ENCODE measurements around the gene NTRK2. TPM values are rescaled to one million over a fixed set of nuclear protein-coding genes. Genes with fewer than 3 reads are reported as not detected.
A peak's percentile ranks its signal among the peaks of the same experiment; 100 is the strongest.

NTRK2 gene
- polyA plus RNA-seq, 5 donors = 0.81 to 2.7 (median 1.6) TPM

DNA sequence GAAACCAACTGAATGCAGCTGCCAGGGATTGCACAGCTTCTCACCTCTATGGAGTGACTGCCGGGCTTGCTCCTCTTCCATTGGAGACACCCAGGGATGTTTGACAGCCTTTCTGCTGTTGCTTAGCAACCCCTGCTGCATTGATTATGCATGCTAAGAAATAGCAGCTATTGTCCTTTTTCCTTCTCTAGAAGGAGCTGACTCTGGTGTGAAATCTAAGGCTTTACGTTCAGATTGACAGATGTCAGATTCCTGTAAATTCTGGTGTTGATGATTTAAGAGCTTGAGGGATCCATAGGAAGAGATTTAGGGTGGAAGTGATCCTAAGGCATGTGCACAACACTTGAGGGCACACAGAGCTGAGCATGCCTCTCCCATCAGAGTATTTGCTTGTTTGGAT, 267.7 kb downstream of the NTRK2 start:
- DNase-seq = no peak

DNA sequence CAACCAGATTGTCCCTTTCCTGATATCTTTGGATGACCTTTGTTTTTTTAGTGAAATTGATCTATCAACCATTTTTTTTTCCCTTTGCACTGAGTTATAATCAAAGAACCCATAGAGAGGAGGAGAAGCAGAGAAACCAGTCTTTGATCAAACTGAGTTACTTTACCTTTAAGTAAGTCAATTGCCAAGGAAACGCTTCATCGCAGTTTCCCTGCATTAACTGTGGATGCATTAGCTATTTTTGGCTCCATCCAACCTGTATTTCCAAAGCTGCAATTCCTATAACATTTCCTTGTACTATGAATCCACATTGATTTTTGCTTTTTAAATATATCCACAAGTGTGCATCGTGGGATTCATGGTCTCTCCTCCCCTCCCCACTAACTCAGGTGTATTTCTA, 268.1 kb downstream of the NTRK2 start:
- DNase-seq = no peak

DNA sequence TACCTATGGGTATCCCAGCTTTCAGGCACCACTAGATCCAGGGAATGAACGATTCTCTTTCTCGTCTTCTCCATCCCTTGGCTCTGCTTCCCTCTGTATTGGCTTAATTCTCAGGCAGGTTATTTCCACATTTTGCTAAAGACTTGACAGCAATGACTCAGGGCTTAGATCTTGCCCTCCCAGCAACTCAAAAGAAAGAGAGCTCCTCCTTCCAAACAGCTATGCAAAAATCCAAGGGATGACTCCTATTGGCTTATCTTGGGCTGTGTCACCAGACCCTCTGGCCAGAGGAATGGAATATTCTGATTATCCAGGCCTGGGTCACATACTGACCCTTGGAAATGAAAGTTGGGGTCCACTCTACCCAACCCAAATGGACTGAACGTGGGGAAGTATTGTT, 270.2 kb downstream of the NTRK2 start:
- no peak for DNase-seq

DNA sequence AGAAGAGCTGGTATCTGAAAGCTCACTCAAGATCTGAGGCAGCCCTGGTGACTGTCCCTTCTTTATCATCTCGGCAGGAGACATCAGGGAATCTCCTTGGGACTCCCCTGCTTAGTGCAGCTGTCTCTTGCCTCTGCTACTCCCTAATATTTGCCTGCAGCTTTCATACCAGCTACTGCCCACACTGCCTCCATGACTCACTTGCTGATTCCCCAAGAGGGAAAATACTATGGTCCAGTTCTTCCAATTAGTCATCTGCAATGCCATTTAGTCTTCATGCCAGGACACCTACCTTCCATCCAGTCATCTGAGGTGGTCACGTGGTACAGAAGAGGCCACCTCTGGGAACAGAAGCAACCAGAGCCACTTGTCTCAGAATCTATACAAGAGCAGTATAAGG, 270.8 kb downstream of the NTRK2 start:
- DNase-seq = no peak

DNA sequence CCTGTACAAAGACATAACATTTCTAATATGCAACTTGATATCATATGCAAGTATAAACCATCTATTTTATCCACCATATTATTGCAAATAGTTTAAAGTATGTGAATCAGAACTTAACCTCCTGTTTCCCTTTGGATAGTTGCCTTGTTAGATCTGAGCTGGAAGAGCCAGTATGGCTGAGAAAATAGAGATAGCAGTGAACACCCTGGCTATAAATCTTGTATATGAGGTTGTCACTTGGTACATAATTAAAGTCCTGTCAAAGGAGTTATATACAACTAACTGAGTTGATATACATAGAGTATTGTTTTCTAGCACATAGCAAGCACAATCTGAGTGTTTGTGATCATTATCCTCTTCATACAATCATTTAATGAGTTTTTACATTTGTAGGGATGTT, 272.3 kb downstream of the NTRK2 start:
- no peak for DNase-seq

DNA sequence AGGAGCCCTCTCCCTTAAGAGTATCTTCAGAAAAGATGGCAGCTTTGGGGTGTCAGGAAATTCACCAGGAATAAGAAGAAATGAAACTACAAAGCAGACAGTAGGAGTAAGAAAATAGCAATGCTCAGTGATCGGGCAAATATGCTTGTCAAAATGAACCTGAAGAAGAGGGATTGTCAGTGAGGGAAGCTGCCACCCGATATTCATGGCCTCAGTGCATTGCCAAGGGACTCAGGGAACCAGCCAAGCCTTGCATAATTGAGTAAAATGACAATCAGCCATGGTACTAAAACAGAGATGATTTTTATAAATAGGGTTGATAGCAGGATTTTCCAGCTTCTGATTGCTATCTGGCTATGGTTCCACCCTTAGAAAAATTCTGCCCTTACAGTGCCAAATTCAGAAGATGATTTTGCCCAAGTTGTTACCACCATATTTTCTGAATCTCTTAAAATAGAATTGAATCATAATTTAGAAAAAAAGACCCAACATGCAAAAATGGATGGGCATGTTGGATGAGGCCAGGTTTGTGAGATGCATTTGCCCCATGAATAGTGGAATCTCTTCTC, 274.0 kb downstream of the NTRK2 start:
- no peak for DNase-seq

DNA sequence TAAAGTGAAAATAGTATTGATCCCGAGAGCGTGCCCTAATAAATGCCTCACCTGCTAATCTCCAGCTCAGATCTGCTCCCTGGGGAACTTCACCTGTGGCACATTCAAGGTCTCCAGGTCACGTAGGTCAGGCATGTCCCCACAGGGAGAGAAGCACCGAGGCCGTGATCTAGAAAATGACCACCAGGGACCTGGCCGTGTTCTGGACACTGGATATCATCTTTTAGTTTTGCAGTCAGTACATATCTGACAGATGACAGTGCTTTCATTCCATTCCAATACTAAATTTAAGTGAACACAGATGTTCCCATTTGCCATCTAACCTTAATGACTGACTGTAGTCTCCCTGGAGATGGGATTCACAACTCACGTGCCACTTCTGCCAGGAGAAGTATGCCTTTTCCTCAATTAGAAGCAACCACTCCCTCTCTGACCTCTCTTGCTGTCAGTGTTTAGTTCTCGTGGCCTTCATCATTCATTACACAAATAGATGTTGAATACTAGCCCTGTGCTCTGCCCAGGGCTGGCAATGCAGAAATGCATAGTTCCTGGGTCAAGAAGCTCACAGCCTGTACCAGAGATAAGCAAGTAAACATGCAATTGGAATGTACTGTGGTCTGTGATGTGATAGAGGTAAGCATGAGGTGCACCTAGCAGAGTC, 276.5 kb downstream of the NTRK2 start:
- DNase-seq = no peak

DNA sequence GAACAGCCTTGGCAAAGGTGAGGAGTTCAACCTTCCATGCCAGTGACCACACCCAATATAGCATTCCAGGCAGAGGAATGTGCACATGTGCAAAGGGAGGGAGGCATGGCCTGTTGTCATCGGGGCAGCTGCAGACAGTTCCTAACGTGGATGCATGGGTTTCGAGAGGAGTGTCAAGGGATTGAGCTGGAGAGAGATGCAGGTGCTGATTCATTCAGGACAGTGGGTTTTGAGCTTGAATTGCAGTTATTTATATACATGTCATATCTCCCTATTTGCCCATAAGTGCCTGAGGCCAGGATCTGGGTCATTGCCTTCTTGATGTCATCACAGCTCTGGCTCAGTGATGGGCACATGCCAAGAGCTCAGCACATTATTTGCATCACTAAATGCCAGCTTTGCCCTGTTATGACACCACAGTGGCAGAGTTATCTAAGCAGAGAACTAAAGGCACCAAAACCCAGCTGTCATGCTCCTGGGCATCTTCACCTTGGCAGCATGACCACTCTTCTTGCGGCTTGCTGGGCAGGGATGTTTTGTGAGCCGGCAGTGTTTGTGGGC, 278.0 kb downstream of the NTRK2 start:
- no peak for DNase-seq

DNA sequence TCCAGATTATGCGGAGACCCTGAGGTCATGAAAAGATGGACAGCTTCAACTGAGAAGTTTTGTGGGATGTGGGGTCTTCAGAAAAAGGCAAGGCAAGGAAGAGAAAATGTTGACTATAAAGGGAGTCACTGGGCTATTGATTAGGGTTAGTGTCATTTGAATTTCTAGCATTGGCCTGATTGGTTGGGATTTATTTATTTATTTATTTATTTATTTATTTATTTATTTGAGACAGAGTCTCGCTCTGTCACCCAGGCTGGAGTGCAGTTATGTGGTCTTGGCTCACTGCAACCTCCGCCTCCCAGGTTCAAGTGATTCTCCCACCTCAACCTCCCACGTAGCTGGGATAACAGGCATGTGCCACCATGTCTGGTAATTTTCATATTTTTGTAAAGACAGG, 279.7 kb downstream of the NTRK2 start:
- no peak for DNase-seq

DNA sequence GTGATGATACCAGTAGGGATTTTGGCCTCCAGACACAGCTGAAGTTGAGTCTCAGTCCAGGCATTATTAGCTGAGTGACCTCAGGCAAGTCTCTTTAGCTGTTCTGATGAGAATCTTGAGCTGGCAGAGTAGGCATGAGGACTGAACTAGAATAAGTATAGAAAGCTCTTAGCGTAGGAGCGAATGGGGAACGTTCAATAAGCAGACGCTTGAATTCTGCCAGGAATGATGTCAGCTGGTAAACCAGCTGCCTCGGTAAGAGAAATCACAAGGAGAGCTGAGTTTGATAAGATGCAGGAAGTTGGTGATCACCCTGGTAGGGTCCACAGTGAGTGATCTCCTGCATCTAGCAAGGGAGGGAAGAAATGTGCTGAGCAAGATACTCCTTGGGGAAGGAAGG, 280.4 kb downstream of the NTRK2 start:
- DNase-seq = no peak

DNA sequence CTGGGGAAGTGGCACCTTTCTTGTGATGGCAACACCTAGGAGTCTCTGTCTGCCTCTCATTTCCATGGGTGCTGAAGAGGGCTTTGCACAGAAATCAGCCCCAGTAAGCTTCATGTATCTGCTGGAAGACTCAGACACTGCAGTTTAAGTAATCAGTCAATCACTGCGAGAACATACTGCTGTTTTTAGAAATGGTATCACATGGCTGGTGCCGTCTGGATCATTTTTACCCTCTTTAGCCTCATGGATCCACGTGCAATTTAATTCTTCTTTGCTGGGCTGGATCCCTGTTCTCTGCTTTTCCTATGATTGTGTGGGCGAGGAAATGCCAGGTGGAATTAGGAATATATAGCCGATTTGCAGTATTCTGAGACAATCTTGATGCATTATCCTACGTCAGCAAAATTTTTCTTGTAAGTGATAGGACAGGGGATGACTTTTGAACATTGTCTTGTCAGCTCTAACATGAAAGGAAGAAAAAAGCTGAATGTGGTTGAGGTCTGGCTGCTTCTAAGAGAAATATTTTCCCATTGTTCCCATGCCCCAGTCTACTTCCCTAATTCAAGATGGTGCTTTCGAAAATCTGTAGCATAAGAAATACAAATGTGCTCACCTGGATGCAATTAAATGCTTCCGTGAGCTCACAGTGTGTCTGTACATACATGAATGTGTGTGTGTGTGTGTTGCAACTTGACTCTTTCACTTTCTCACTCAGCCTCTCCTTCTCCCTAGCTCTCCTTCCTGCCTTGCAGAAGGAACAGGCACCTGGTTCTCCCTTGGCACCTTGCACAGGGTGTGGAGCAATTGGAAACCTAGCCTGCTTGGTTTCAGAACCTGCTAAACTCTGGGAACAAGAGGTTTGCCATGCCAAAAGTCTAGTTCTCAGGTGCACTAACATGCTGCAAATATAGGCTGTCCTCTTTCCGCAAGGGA, 281.6 kb downstream of the NTRK2 start:
- DNase-seq = no peak

DNA sequence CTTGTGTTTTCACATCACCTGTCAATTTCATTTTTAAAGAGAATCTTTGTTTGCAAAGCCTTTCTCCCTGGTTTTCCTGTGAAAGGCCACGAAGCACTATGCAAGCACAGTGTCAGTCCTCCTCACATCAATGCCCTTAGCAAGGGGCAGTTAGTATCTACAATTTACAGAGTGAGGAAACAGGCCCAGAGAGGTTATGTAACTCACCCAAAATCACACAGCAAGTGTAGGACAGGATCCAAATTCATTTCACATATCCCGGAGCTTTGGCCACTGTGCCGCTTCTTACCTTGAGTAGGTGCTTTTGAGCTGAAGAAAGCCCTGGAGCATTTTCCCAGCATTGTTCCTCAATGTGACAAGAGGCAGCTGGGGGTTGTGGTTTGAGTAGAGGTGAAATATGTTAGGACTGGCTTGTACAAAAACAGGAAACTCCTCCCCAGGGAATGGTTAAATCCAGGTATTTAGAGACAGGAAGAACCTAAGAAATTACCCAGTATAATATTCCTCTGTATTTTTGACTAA, 283.8 kb downstream of the NTRK2 start:
- no peak for DNase-seq

DNA sequence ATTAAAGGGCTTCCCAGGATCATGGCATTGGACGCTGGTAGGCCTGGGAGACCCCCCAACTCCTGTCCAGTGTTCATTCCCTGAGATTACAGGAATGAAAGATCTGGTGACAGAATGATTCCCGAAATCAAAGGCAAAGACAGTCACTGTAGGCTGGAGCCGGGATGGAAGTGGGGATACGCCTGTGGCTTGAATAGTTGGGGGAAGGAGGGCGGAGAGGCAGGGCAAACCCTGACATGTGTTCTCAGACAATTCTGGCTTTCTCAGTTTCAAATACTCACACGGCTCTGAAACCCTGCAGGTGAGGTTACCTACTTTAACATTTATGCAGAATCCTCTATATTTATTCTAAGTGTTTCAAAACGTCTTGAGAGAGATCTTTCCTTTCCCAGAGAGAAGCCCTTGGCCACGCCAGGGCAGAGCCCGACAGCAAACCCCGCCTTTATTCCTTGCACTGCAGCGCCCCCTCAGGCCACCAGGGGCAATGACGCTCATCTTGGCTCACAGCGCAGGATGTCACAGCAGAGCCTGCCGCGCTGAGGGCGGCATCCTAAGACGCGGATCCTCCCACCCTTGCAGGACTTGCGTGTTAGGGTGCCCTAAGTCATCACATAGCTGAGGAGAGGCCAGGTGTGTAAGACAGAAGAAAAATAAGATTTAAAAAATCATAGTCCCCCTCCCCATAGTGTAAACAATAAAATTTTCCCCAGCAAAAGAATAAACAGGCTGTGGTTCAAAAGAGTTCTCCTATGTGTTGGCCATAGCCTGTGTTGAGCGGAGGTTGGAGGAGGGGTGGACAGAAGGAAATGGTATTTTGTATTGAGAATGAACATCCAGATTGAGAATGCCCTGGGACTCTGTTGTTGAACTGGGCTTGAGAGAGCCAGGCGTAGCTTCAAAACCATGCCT, 284.5 kb downstream of the NTRK2 start:
- peak; percentile 59 to 77 for DNase-seq

DNA sequence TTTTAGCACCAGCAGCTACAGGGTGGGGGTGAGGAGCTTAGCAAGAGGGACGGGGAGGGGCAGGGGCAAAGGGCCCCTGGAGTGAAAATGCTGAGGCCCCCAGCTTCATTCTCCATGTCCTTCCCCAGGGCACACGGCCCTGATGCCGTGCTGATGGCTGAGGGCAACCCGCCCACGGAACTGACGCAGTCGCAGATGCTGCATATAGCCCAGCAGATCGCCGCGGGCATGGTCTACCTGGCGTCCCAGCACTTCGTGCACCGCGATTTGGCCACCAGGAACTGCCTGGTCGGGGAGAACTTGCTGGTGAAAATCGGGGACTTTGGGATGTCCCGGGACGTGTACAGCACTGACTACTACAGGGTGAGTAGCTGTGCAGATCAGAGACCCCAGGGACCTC, 285.6 kb downstream of the NTRK2 start:
- DNase-seq = no peak

DNA sequence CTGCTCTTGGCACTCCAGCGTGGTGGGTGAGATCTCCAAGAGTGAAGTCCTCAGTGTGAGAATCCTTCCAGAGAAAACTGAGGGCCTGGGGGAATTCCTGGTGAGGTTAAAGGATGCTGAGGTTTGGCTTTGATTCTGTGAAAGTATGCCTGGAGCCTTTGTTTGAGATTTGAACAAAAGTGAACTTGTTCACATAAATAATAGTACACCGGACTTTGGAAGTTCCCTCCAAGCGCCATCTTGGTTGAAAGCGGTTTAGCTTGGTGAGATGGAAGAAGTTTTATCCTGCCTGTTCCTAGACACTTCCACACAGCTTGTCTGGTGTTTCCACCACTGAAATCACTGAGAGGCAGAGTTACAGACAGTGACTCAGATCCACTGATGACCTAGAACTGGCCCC, 286.4 kb downstream of the NTRK2 start:
- no peak for DNase-seq

DNA sequence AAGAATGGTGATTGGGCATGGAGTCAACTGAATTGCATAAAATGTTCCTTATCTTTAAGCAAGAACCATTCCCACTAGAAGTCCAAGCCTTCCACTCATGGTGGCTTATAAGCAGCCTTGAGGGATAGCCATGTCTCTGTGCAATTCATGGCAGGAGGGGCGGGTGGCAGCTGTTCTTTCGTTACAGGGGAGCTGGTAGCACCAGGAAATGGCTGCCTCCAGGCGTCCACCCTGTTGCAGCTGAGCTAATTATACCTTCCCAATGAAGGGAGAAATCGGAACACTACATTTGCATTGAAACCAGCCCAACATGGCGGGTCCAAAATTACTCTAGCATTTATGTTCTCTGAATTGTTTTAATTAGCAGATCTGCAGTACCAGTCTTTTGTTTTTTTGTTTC, 289.8 kb downstream of the NTRK2 start:
- DNase-seq = no peak

DNA sequence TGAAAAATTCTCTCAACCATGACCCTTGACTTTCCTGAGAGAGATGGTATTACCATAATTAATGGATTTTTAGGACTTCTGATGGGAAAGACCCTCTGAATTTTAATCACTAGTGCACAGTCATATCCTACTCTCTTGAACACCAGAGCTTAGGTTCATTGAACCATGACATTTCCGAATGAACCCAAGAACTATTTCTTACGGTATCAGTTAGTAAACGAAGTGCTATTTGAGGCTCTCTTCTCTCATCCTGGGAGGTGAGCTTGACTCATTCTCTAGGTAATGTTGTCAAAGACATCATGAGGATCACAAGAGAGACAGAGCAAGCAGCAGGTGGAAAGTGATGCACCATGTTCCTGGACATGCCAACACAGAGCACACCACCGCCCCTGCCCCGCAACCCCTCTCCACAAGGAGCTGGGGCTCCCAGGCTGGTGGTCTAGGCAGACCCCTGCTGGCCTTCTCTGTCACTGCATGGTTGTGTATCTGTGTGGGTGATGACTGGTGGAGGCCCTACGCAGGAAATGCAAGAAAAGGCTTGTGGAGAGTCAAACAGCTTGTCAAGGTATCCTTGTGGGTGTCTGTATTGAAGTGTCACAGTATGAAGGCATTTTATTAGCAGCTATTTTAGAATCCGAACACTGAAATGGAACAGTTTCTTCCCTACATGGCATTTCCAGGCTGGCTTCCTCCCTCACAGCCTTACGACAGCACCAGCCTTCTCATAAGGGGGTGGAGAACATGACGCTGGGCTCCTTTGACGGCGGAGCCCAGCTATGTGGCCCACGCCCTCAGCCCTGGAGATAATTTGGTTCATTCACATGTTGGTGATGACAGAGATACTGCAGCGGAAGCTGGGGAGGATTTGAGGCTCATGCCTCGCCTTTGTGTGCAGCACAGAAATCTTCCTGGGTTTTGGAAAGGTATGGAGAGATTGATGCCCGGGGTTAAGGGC, 297.6 kb downstream of the NTRK2 start:
- DNase-seq = no peak

DNA sequence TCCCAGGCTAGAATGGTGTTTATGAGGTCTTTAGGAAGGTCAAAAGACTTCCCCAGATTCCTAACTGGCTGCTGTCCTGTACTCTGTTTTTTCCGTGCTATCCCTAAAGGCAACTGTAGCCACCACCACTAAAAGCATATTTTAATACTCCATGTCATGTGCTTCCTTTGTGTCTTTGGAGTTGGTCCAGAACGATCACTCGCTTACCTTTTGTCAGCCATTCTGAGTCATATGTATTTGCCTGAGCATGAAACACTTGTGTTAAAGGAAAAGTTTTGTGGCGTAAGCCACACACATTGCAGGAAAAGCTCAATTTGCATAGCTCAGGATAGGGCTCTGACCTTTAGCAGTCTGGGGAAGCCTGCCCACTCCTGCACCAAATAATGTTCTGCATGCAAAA, 299.6 kb downstream of the NTRK2 start:
- no peak for DNase-seq

DNA sequence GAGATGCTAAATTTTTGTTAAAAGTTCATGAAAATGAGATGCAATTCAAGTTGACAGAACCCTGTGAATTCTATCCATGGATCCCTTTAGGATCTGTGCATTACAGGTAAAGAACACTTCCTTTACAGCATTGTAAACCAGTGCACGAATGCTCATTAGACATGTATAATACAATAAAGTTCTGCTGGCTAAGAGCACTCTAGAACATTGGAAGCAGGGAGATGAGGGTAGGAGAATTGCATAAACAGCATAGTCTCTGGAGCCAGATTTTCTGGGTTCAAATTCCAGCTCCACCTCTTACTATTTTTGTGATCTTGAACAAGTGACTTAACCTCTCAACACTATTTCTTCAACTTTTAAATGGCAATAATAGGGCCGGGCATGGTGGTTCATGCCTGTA, 300.2 kb downstream of the NTRK2 start:
- no peak for DNase-seq

DNA sequence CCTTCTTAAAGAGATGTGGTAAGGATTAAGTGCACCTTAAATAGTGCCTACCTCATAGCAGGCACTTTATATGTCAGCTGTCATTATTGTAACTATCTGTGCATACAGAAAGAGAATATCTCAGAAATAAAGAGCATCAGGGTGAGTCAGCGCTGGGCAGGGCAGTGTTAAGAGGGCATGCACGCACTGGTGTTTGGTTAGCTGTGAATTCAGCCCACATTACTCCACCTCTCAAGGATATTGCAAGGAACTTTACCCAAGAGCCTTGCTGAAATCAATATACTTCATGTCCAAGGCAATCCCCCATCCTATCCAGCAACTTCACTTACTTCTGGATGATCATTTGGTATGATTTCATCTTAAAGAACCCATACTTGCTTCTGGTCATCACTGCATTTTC, 300.9 kb downstream of the NTRK2 start:
- DNase-seq = no peak

All from right lung (tissue), 5 donors.